ENCODE results near the gene VPS13D. TPM values are rescaled to one million over a fixed set of nuclear protein-coding genes. Genes with fewer than 3 reads are reported as not detected.

The VPS13D gene
- total RNA-seq, 1 experiment from 2014 or later, result 13.1 TPM

DNA sequence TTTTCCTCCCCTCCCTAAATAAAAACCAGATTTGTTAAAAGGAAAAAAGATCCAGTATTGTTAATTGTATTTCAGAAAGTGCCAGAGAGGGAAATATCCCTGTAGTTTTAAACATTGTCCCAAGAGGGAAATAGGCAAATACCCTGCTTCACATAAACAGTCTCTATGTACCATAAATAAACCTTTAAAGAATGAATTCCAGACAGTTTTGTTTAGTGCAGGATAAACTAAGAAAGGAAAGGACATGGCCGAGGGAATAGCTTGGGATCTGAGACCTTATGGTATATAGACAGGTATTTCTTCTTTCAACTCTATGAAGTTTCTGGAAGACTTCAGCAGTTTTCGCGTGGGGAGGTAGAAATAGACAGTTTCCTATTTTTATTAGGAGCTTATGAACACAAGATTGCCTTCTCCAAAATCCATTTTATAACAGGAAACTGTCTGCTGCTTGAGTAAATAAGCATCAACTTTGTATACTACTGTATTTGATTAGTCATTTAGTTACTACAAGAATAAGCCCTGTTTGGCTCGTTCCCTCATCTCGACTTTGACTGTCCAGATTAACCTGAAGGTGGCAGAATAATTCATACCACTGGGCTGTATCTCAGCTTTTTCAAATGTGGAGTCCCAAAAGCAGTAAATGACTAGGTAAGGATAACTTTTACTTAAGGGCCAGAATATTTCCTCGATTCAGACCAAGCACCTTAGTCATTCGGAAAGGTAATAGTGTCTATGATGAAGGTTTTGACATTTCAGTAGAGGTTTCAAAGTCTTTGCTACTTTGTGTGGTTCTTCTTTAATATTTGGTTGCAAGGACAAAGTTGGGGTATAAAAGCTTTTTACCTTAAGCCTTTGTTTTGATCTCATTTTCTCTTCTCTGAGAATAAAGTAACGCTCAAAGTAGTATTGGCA is 177.5 kb downstream of the VPS13D start:
- no peak overlapping the region for H3K4me3 ChIP-seq (ENCODE audit: insufficient read depth, low read depth, low read length)
- DNase-seq, result peak; percentile 8

DNA sequence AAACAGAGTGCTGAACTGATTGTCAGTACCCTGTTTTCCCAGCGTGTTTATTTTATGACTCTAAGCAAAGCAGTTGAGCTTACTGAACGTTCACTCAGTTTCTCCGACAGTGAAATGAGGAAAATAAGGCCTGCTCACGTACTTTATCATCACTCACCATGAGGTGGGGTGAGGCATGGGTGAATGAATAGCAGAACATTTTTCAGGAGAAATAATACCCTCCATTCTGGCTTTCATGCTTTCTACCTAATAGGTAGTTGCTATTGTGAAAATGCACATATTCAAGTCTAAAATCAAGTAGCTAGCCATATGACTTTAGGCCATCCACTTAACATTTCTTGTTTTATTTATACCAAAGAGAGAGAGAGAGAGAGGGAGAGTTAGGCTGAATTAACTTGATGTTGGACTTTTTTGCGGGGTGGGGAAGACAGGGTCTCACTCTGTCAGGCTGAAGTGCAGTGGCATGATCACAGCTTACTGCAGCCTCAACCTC is 178.2 kb downstream of the VPS13D start:
- no peak overlapping the region for H3K4me3 ChIP-seq (ENCODE audit: insufficient read depth, low read depth, low read length)
- H3K36me3 ChIP-seq (replicated peaks; ENCODE audit: control insufficient read depth, insufficient read depth, low read length), result no peaks in the 10 kb centered on the region; the same call in 1 of the 2 replicates
- no peaks in the 10 kb centered on the region for H3K27me3 ChIP-seq (ENCODE audit: control insufficient read depth, insufficient read depth, low read length)
- DNase-seq, result no peak

More for the DNA sequence above, 177.5 kb downstream of the VPS13D start:
- Histone ChIP-seq H3K27me3 (ENCODE audit: control insufficient read depth, insufficient read depth, low read length) (no peaks in the 10 kb centered on the region), H3K36me3 (replicated peaks; ENCODE audit: control insufficient read depth, insufficient read depth, low read length) (no peaks in the 10 kb centered on the region; the same call in 1 of the 2 replicates)

DNA sequence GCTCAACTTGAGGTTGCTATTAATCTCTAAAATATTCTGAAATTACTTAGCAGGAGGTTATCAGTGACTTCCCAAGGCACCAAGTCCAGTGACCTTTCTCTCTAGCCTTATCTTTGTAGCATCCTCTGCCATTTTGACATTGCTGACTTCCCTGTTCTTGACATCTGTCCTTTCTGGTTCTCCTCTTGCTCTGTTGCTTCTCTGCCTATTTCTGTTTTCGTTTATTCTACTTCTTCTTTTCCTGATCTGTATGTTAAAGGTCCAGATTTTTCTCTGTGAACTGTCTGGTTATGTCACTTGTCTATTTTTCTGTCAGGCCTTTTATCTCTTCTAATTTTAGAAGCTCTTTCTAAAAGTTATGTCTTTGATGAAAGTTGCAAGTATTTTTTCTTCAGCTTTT is 178.8 kb downstream of the VPS13D start:
- Histone ChIP-seq H3K27me3 (ENCODE audit: control insufficient read depth, insufficient read depth, low read length) (no peaks in the 10 kb centered on the region), H3K4me3 (ENCODE audit: insufficient read depth, low read depth, low read length) (no peak overlapping the region), H3K36me3 (replicated peaks; ENCODE audit: control insufficient read depth, insufficient read depth, low read length) (no peaks in the 10 kb centered on the region; the same call in 1 of the 2 replicates)
- DNase-seq, result no peak

DNA sequence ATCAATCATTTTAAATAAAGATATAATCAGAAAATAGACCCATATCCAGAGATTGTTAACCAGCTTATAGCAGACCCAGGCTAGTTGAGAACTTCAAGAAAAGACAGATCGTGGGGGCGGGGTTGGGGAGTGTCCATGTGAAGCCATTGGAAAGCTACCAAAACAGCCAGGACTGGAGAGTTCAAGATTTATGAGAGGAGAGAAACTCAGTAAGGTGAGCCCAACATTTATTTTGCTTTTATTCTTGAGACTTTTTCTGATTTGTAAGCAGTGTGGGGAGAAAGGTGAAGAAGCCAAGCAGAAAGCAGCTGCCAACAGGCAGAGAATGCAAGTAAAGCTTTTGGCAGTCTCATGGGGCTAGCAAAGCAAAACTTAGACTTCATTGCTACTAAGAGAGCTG is 179.9 kb downstream of the VPS13D start:
- Histone ChIP-seq H3K36me3 (replicated peaks; ENCODE audit: control insufficient read depth, insufficient read depth, low read length) (no peaks in the 10 kb centered on the region; the same call in 1 of the 2 replicates), H3K4me3 (ENCODE audit: insufficient read depth, low read depth, low read length) (no peak overlapping the region), H3K27me3 (ENCODE audit: control insufficient read depth, insufficient read depth, low read length) (no peaks in the 10 kb centered on the region)
- DNase-seq, result no peak

DNA sequence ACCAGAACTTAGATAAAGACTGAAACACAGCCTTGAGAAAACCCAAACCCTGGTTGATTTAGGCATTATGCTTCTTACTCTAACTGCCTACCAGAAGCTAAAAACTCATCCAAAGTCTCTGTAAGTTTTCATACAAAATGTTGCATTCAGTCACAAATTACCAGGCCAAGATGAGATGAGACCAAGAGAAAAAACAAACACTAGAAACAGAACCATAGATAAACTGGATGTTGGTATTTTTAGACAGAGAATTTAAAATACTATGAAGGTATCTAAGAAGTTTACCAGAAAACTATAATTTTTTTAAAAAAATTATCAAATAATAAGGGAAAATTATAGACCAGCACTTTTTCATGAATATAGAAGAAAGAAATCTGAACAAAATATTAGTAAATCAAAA is 180.5 kb downstream of the VPS13D start:
- Histone ChIP-seq H3K4me3 (ENCODE audit: insufficient read depth, low read depth, low read length) (no peak overlapping the region), H3K27me3 (ENCODE audit: control insufficient read depth, insufficient read depth, low read length) (no peaks in the 10 kb centered on the region), H3K36me3 (replicated peaks; ENCODE audit: control insufficient read depth, insufficient read depth, low read length) (no peaks in the 10 kb centered on the region; the same call in 1 of the 2 replicates)
- no peak for DNase-seq

DNA sequence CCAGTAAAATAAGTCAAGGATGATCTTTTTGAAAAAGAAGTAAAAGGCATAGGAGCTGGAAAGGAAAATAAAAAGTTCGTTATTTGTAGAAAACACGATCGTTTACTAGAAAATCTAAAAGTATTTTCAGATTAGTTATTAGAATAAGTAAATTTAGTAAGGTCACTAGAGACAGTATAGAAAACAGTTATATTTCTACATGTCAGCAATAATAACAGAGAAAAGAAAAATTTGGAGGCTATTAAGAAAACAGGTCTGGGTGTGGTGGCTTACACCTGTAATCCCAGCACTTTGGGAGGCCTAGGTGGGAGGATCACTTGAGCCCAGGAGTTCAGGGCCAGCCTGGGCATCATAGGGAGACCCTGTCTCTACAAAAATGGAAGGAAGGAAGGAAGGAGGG is 181.3 kb downstream of the VPS13D start:
- Histone ChIP-seq H3K36me3 (replicated peaks; ENCODE audit: control insufficient read depth, insufficient read depth, low read length) (no peaks in the 10 kb centered on the region; the same call in 1 of the 2 replicates), H3K27me3 (ENCODE audit: control insufficient read depth, insufficient read depth, low read length) (no peaks in the 10 kb centered on the region), H3K4me3 (ENCODE audit: insufficient read depth, low read depth, low read length) (no peak overlapping the region)
- no peak for DNase-seq

DNA sequence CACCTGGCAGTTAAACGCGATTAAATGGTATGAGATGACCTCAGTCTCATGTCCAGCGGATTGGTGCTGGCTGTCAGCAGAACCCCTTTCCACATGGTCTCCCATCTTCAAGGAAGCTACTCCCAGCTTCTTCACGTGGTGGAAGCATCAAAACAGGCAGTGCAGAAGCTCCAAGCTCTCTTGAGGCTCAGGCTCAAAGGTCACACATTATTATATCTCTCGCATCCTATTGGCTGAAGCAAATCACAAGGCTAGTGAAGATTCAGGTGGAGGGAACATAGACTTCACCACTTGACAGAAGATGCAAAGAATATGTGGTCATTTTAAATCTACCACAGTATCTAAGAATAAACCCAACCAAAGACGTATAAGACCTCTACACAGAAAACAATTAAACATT is 181.9 kb downstream of the VPS13D start:
- DNase-seq, result no peak
- Histone ChIP-seq H3K36me3 (replicated peaks; ENCODE audit: control insufficient read depth, insufficient read depth, low read length) (no peaks in the 10 kb centered on the region; the same call in 1 of the 2 replicates), H3K27me3 (ENCODE audit: control insufficient read depth, insufficient read depth, low read length) (no peaks in the 10 kb centered on the region), H3K4me3 (ENCODE audit: insufficient read depth, low read depth, low read length) (no peak overlapping the region)

DNA sequence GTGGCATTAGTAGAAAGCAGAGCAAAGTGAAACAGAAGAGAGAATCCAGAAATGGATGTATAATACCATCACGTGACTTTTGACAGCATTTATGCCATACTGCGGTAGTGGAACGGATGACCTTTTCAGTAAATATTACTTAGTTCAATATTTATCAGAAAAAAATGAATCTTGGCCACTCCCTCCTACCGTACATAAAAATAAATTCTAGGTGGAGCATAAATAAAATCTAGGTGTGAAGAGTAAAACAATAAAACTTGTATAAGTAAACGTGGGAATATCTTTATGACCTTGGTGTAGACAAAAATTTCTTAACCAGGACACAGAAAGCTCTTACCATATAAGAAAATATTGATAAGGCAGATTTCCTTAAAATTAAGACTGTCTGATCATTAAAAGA is 182.6 kb downstream of the VPS13D start:
- Histone ChIP-seq H3K36me3 (replicated peaks; ENCODE audit: control insufficient read depth, insufficient read depth, low read length) (peaks cover under 1% of the 10 kb centered on the region; the same call in 1 of the 2 replicates), H3K27me3 (ENCODE audit: control insufficient read depth, insufficient read depth, low read length) (no peaks in the 10 kb centered on the region), H3K4me3 (ENCODE audit: insufficient read depth, low read depth, low read length) (no peak overlapping the region)
- no peak for DNase-seq

DNA sequence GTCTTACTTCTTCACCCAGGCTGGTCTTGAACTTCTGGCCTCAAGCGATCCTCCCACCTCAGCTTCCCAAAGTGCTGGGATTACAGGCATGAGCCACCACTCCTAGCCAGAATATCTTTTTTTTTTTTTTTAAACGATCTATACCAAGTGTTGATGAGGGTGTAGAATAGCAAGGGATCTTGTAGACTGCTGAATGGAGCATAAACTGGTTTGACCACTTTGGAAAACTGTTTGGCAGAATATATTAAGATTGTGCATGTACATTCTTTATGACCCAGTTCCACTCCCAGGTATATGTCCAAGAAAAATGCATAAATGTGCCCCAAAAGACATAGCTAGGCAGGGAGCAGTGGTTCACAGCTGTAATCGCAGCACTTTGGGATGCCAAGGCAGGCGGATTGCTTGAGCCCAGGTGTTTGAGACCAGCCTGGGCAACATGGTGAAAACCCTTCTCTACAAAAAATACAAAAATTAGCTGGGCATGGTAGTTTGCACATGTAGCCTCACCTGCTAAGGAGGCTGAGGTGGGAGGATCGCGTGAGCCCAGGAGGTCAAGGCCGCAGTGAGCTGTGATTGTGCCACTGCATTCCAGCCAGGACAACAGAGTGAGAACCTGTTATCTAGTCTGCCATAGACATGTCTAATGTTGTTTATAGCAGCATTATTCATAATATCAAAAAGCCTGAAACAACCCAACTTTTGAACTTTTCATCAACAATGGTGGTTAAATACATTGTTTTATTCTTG is 184.0 kb downstream of the VPS13D start:
- H3K4me3 ChIP-seq (ENCODE audit: insufficient read depth, low read depth, low read length), result no peak overlapping the region
- DNase-seq, result no peak
- H3K27me3 ChIP-seq (ENCODE audit: control insufficient read depth, insufficient read depth, low read length), result no peaks in the 10 kb centered on the region
- peaks cover 1% of the 10 kb centered on the region; the same call in 1 of the 2 replicates for H3K36me3 ChIP-seq (replicated peaks; ENCODE audit: control insufficient read depth, insufficient read depth, low read length)

DNA sequence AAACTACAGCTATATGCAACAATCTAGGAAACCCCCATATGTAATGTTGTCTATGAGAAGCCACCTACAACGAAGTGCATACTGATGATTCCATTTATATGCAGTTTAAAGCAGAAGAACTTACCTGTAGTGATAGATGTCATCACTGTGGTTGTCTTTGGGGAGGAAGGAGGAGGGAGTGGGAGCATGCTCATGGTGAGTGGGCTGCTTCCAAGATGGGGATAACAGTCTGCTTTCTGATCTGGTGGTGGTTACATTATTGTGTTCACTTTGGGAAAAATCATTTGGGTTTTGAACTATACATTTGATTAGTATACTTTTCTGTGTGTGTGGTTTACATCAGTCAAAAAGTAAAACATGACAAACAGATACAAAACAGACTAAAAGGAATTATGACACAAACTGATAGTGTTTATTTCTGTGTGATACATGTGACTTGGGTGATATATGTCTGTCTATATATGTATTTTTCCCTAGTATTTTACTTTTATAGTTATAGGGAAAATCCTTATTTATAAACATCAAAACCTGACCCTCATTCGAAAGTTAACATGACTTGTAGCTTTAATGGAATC is 184.7 kb downstream of the VPS13D start:
- Histone ChIP-seq H3K4me3 (ENCODE audit: insufficient read depth, low read depth, low read length) (no peak overlapping the region), H3K36me3 (replicated peaks; ENCODE audit: control insufficient read depth, insufficient read depth, low read length) (peaks cover 1% of the 10 kb centered on the region; the same call in 1 of the 2 replicates), H3K27me3 (ENCODE audit: control insufficient read depth, insufficient read depth, low read length) (no peaks in the 10 kb centered on the region)
- DNase-seq, result no peak

DNA sequence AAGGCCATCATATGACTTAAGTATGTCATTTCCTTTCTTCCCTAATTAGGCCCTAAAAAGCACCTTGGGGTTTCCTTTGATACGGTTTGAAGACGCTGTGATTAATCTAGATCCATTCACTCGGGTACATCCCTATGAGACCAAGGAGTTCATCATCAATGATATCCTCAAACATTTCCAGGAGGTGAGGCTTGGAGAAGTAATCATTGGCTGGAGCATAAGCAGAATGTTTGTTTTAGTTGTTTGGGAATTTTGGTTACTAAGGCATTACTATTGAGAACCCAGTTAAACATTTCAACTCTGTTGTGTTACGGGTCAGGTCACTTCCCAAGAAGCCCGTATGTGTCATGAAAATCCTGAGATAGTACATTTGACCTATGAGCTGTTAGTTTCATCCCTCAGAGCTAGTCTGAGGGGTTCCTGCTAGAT is 185.2 kb downstream of the VPS13D start:
- H3K4me3 ChIP-seq (ENCODE audit: insufficient read depth, low read depth, low read length), result no peak overlapping the region
- H3K36me3 ChIP-seq (replicated peaks; ENCODE audit: control insufficient read depth, insufficient read depth, low read length), result peaks cover 1% of the 10 kb centered on the region; the same call in 1 of the 2 replicates
- no peak for DNase-seq
- H3K27me3 ChIP-seq (ENCODE audit: control insufficient read depth, insufficient read depth, low read length), result no peaks in the 10 kb centered on the region

DNA sequence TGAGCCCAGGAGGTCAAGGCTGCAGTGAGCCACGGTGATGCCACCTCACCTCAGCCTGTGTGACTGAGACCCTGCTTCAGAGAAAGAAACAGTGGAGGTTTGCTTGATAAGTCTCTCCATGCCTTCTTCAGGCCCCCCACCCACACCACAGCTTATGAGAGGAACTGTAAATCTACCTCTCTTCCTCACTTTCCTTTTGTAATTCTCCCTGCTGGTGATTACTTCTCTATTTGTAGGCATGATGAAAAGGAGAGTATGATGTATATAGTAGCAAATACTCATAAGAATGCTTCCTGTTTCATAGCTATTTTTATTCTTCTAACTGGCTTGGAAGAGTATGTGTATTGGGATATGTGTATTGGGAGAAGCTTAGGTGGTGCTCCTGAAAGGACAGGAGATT is 186.3 kb downstream of the VPS13D start:
- DNase-seq, result no peak
- Histone ChIP-seq H3K4me3 (ENCODE audit: insufficient read depth, low read depth, low read length) (no peak overlapping the region), H3K36me3 (replicated peaks; ENCODE audit: control insufficient read depth, insufficient read depth, low read length) (peaks cover 1% of the 10 kb centered on the region; the same call in 1 of the 2 replicates), H3K27me3 (ENCODE audit: control insufficient read depth, insufficient read depth, low read length) (no peaks in the 10 kb centered on the region)

DNA sequence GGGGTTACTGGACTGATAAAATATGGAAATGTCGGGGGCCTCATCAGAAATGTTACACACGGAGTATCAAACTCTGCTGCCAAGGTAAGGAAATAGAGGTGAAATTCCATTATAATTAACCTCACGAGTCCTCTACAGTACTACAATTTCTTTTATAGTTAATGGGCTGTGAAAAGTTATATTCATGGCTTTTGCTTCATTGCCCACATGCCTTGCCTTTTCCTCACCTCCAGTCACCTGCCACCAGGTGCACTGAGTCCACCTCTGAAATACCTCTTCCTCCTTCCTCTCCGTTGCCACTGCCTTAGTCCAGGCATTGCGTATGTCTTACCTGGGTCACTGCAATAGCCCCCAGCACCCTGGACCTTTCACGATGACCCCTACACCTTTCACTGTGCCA is 186.9 kb downstream of the VPS13D start:
- no peak for DNase-seq
- Histone ChIP-seq H3K36me3 (replicated peaks; ENCODE audit: control insufficient read depth, insufficient read depth, low read length) (peaks cover 1% of the 10 kb centered on the region; the same call in 1 of the 2 replicates), H3K27me3 (ENCODE audit: control insufficient read depth, insufficient read depth, low read length) (no peaks in the 10 kb centered on the region), H3K4me3 (ENCODE audit: insufficient read depth, low read depth, low read length) (no peak overlapping the region)

DNA sequence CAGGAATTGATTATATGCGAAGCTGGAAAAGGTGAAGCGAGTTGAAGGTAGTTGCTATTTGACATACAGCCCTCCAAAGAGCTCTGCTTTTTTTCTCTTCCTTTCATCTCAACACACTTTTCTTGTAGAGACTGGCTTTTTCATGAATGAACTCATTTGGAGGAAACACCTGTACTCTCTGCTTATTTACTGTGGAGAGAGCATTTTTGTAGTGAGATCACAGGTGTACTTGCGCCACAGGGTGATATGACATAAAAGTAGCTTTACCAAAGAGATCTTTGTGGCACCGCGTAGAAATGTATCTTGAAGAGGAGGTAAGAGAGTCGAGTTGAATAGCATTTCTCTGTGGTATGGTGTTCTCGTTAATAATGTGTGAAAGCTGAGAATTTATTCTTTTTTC is 187.6 kb downstream of the VPS13D start:
- H3K36me3 ChIP-seq (replicated peaks; ENCODE audit: control insufficient read depth, insufficient read depth, low read length), result peaks cover 1% of the 10 kb centered on the region; the same call in 1 of the 2 replicates
- no peaks in the 10 kb centered on the region for H3K27me3 ChIP-seq (ENCODE audit: control insufficient read depth, insufficient read depth, low read length)
- no peak for DNase-seq
- no peak overlapping the region for H3K4me3 ChIP-seq (ENCODE audit: insufficient read depth, low read depth, low read length)

Measured in H7 (cell line).